Ishikawa (cell line): Measurements from ENCODE around the gene COPB1.

ENCODE experiments used
- CREB1 ChIP-seq: IDR thresholded peaks from 2 replicates; pipeline ENCODE4 v1.6.1; 2012; ENCODE audit warnings: low read depth
- EP300 ChIP-seq: IDR thresholded peaks from 2 replicates; pipeline ENCODE4 v1.6.1; 2012; ENCODE audit warnings: borderline replicate concordance
- FOXM1 ChIP-seq: IDR thresholded peaks from 2 replicates; pipeline ENCODE4 v1.6.1; 2012; ENCODE audit warnings: low read depth, borderline replicate concordance
- NFIC ChIP-seq: IDR thresholded peaks from 2 replicates; pipeline ENCODE4 v1.6.1; 2012
- RAD21 ChIP-seq: IDR thresholded peaks from 2 replicates; pipeline ENCODE4 v1.6.1; 2012; ENCODE audit warnings: low read depth
- TCF12 ChIP-seq: IDR thresholded peaks from 2 replicates; pipeline ENCODE4 v1.6.1; 2012; ENCODE audit warnings: low read depth
- YY1 ChIP-seq: IDR thresholded peaks from 2 replicates; pipeline ENCODE4 v1.6.1; 2012; ENCODE audit warnings: low read depth
- ZBTB7A ChIP-seq: IDR thresholded peaks from 2 replicates; pipeline ENCODE4 v1.6.1; 2012; ENCODE audit warnings: low read depth
- TF ChIP-seq, protein P1 (sequence below): IDR thresholded peaks from 2 replicates; pipeline ENCODE4 v1.6.1; 2012
- TF ChIP-seq, protein P2 (sequence below): IDR thresholded peaks from 2 replicates; pipeline ENCODE4 v1.6.1; 2012; ENCODE audit warnings: low read depth, mild to moderate bottlenecking
- TF ChIP-seq, protein P3 (sequence below): IDR thresholded peaks from 2 replicates; pipeline ENCODE4 v1.6.1; 2012

DNA sequence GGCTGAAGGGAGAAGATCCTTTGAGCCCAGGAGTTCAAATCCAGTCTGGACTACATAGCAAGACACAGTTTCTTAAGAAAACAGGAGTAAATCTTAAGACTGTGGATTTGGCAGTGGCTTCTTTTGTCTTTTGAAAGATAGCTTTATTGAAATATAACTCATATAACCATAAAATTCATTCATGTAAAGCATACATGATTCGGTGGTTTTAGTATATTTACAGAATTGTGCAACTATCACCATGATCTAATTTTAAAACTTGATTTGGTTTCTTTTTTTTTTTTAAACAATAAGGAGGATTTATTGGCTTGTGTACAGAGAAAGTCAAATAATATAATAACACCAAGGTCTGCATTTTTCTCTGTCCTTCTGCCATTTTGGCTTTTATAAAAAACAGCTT lies 43.6 kb upstream of the COPB1 start:
- TF ChIP-seq NFIC: no peak
- TF ChIP-seq, protein P1, sequence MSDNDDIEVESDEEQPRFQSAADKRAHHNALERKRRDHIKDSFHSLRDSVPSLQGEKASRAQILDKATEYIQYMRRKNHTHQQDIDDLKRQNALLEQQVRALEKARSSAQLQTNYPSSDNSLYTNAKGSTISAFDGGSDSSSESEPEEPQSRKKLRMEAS: no peak
- no peak for TF ChIP-seq YY1
- no peak for TF ChIP-seq ZBTB7A
- TF ChIP-seq, protein P2, sequence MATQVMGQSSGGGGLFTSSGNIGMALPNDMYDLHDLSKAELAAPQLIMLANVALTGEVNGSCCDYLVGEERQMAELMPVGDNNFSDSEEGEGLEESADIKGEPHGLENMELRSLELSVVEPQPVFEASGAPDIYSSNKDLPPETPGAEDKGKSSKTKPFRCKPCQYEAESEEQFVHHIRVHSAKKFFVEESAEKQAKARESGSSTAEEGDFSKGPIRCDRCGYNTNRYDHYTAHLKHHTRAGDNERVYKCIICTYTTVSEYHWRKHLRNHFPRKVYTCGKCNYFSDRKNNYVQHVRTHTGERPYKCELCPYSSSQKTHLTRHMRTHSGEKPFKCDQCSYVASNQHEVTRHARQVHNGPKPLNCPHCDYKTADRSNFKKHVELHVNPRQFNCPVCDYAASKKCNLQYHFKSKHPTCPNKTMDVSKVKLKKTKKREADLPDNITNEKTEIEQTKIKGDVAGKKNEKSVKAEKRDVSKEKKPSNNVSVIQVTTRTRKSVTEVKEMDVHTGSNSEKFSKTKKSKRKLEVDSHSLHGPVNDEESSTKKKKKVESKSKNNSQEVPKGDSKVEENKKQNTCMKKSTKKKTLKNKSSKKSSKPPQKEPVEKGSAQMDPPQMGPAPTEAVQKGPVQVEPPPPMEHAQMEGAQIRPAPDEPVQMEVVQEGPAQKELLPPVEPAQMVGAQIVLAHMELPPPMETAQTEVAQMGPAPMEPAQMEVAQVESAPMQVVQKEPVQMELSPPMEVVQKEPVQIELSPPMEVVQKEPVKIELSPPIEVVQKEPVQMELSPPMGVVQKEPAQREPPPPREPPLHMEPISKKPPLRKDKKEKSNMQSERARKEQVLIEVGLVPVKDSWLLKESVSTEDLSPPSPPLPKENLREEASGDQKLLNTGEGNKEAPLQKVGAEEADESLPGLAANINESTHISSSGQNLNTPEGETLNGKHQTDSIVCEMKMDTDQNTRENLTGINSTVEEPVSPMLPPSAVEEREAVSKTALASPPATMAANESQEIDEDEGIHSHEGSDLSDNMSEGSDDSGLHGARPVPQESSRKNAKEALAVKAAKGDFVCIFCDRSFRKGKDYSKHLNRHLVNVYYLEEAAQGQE: no peak
- no peak for TF ChIP-seq EP300
- TF ChIP-seq, protein P3, sequence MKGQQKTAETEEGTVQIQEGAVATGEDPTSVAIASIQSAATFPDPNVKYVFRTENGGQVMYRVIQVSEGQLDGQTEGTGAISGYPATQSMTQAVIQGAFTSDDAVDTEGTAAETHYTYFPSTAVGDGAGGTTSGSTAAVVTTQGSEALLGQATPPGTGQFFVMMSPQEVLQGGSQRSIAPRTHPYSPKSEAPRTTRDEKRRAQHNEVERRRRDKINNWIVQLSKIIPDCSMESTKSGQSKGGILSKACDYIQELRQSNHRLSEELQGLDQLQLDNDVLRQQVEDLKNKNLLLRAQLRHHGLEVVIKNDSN: no peak
- no peak for TF ChIP-seq TCF12
- no peak for TF ChIP-seq FOXM1
- no peak for TF ChIP-seq CREB1
- TF ChIP-seq RAD21: no peak
